ENCODE data around the gene GGPS1. TPM values are rescaled to one million over a fixed set of nuclear protein-coding genes. Genes with fewer than 3 reads are reported as not detected.

Gene GGPS1
- polyA plus RNA-seq, 3 donors, result 7.9 to 53.0 (median 45.8) TPM

DNA sequence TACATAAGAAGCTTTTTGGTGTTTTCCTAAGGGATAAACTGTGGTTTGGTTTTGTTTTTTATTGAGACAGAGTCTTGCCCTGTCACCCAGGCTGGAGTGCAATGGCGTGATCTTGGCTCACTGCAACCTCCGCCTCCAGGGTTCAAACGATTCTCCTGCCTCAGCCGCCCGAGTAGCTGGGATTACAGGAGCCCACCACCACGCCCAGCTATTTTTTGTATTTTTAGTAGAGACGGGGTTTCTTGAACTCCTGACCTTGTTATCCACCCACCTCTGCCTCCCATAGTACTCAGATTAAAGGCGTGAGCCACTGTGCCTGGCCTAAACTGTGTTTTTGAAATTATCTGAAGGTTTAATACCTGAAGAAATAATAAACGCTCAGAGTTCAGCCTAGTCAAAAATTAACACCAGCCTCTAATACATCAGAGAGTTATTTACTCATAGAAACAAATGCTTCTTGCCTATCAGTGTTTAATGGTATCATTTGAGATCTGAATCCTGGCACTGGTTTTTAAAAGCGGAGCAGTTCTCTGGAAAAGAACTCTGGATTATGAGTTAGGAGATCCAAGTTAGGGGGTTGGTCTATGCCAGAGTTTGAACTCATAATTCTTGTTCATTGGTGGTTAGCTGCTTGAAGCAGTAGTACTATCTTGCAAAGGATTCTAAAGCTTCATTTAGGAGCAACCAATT is 29.1 kb upstream of the GGPS1 start:
- H3K4me1 ChIP-seq (ENCODE audit: control insufficient read depth in 1 of 2, insufficient read depth in 2 of 2, low read length in 2 of 2), result no peaks in the 10 kb centered on the region
- no peak overlapping the region for H3K27ac Mint-ChIP-seq
- H3K27me3 ChIP-seq (ENCODE audit: control insufficient read depth in 2 of 2, insufficient read depth in 2 of 2, low read length in 2 of 2), result no peaks in the 10 kb centered on the region
- peaks cover 98% of the 10 kb centered on the region for H3K79me2 ChIP-seq (ENCODE audit: insufficient read depth, low read length)
- peaks cover 100% of the 10 kb centered on the region for H4K20me1 ChIP-seq (ENCODE audit: insufficient read depth, low read length)
- no peak overlapping the region for H3K27ac ChIP-seq (ENCODE audit: low read depth in 1 of 2, low read length in 2 of 2)
- no peak for DNase-seq
- peaks cover 0 to 2% (median 0%) of the 10 kb centered on the region in 3 donors for H3K27me3 Mint-ChIP-seq (ENCODE audit: low read depth in 3 of 3)
- WGBS (ENCODE audit: insufficient coverage), result 93% methylated on average over 5 of the region's 10 CpGs
- H3K4me1 Mint-ChIP-seq, result peaks cover 27% of the 10 kb centered on the region
- H3K36me3 ChIP-seq (replicated peaks in 1 of 2; ENCODE audit: control insufficient read depth in 1 of 2, insufficient read depth in 2 of 2, low read length in 2 of 2), result no peaks in the 10 kb centered on the region
- TF ChIP-seq, protein P1, sequence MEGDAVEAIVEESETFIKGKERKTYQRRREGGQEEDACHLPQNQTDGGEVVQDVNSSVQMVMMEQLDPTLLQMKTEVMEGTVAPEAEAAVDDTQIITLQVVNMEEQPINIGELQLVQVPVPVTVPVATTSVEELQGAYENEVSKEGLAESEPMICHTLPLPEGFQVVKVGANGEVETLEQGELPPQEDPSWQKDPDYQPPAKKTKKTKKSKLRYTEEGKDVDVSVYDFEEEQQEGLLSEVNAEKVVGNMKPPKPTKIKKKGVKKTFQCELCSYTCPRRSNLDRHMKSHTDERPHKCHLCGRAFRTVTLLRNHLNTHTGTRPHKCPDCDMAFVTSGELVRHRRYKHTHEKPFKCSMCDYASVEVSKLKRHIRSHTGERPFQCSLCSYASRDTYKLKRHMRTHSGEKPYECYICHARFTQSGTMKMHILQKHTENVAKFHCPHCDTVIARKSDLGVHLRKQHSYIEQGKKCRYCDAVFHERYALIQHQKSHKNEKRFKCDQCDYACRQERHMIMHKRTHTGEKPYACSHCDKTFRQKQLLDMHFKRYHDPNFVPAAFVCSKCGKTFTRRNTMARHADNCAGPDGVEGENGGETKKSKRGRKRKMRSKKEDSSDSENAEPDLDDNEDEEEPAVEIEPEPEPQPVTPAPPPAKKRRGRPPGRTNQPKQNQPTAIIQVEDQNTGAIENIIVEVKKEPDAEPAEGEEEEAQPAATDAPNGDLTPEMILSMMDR (IDR thresholded peaks at IDR 0.05), result no peak
- H2AFZ ChIP-seq (ENCODE audit: insufficient read depth, low read depth, low read length, poor library complexity, severe bottlenecking), result no peak overlapping the region
- no peaks in the 10 kb centered on the region for H3K9me3 ChIP-seq (replicated peaks in 1 of 2; ENCODE audit: control insufficient read depth in 1 of 2, insufficient read depth in 1 of 2, low read length in 2 of 2)
- H3K4me3 ChIP-seq (replicated peaks in 1 of 3; ENCODE audit: low read depth in 2 of 3, low read length in 3 of 3), result no peak overlapping the region
- intact Hi-C loops (cut with micrococcal nuclease), result no loop called here
- H3K4me2 ChIP-seq (replicated peaks; ENCODE audit: extremely low read depth, low read length, poor library complexity, severe bottlenecking), result no peak overlapping the region
- no peak overlapping the region for H3K4me3 Mint-ChIP-seq
- no peaks in the 10 kb centered on the region for H3K36me3 Mint-ChIP-seq
- H3K9ac ChIP-seq (ENCODE audit: insufficient read depth, low read length, poor library complexity, severe bottlenecking), result no peak overlapping the region
- peaks cover 0 to 7% (median 2%) of the 10 kb centered on the region in 7 donors for H3K9me3 Mint-ChIP-seq

DNA sequence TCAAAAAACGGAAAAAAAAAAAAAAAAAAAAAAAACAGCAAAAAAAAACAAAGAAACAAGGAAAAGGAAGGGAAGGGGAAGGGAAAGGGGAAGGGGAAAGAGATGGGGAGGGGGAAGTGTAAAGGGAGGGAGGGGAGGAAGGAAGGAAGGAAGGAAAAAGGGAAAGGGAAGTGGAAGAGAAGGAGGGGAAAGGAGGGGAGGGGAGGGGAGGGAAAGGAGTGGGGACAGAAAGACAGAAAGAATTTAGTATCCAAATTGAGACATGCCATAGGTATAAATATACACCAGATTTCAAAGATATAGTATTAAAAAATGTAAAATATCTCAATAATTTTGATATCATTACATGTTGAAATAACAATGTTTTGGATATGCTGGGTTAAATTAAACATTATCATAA is 26.2 kb upstream of the GGPS1 start:
- Mint-ChIP-seq H3K9me3 (peaks cover 0 to 2% (median 0%) of the 10 kb centered on the region in 7 donors), H3K27me3 (ENCODE audit: low read depth in 3 of 3) (no peaks in the 10 kb centered on the region), H3K36me3 (no peaks in the 10 kb centered on the region), H3K4me1 (peaks cover 39% of the 10 kb centered on the region), H3K4me3 (no peak overlapping the region), H3K27ac (no peak overlapping the region)
- H2AFZ ChIP-seq (ENCODE audit: insufficient read depth, low read depth, low read length, poor library complexity, severe bottlenecking), result no peak overlapping the region
- H3K79me2 ChIP-seq (ENCODE audit: insufficient read depth, low read length), result peaks cover 98% of the 10 kb centered on the region
- no peaks in the 10 kb centered on the region for H3K36me3 ChIP-seq (replicated peaks in 1 of 2; ENCODE audit: control insufficient read depth in 1 of 2, insufficient read depth in 2 of 2, low read length in 2 of 2)
- no peak overlapping the region for H3K4me2 ChIP-seq (replicated peaks; ENCODE audit: extremely low read depth, low read length, poor library complexity, severe bottlenecking)
- no peak overlapping the region for H3K27ac ChIP-seq (ENCODE audit: low read depth in 1 of 2, low read length in 2 of 2)
- peaks cover 0 to 9% of the 10 kb centered on the region in 2 donors for H3K4me1 ChIP-seq (ENCODE audit: control insufficient read depth in 1 of 2, insufficient read depth in 2 of 2, low read length in 2 of 2)
- no peak for DNase-seq
- intact Hi-C loops (cut with micrococcal nuclease), result no loop called here
- H3K27me3 ChIP-seq (ENCODE audit: control insufficient read depth in 2 of 2, insufficient read depth in 2 of 2, low read length in 2 of 2), result no peaks in the 10 kb centered on the region
- H4K20me1 ChIP-seq (ENCODE audit: insufficient read depth, low read length), result peaks cover 100% of the 10 kb centered on the region
- TF ChIP-seq, protein P1 (IDR thresholded peaks at IDR 0.05), result no peak
- H3K9ac ChIP-seq (ENCODE audit: insufficient read depth, low read length, poor library complexity, severe bottlenecking), result no peak overlapping the region
- WGBS (ENCODE audit: insufficient coverage), result no CpG with 5 or more reads among the region's 1 CpG
- no peak overlapping the region for H3K4me3 ChIP-seq (replicated peaks in 1 of 3; ENCODE audit: low read depth in 2 of 3, low read length in 3 of 3)
- no peaks in the 10 kb centered on the region for H3K9me3 ChIP-seq (replicated peaks in 1 of 2; ENCODE audit: control insufficient read depth in 1 of 2, insufficient read depth in 1 of 2, low read length in 2 of 2)
